HT-29 (cell line): Measurements from ENCODE around the gene JUP. TPM values are rescaled to one million over a fixed set of nuclear protein-coding genes. Genes with fewer than 3 reads are reported as not detected.
"Not testable (repeated sequence)": the region's sequence is repeated elsewhere in the genome, so short reads cannot be mapped to it uniquely, and the experiment has no call there.

Source experiments
- DNase-seq: peaks from one replicate; pipeline ENCODE4 v3.0.0-alpha.2; 2015; ENCODE audit warnings: low spot score
- total RNA-seq: library from RNA; depleted of rRNA; stranded (reverse); fragments of >200 nt; shearing (Covaris generic); gene quantifications from 2 replicates; pipeline ENCODE4 v1.2.3, GENCODE V29; 2014

Gene JUP
- total RNA-seq, 1 experiment from 2014 or later = 498 TPM

GRCh38 chr17:41781404-41782110 lies 5.0 kb downstream of the JUP start:
- DNase-seq = no peak

- no peak for DNase-seq
Observed at GRCh38 chr17:41779954-41780353, 6.6 kb downstream of the JUP start.

DNA sequence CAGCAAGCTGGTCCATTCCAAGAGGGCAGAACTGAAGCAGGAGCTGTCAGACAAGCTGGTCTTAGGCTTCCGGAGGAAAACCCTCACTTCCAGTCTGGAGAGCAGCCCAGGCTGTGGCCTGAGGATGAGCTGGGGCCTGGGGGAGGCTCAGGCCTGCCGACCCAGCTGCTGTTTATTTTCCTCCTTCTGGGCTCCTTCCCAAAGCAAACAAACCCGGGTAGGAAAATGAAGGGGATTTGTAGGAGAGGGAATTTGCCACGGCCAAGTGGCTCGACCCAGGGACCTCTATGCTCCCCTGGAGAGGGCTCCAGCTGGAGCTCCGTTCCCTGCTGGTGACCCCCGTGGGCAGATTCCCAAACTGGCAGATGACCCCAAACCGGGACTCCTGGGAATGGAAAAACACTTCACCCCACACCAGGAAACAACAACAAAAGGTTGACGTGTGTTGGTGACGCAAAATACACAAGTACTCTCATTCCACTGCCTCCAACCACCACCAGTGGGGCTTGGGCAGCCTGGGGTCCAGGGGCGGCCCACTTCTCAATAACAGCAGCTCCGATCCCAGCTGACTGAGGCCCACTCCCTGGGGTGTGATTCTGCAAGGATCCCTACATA lies 8.8 kb downstream of the JUP start:
- DNase-seq = peak; percentile 79

DNA sequence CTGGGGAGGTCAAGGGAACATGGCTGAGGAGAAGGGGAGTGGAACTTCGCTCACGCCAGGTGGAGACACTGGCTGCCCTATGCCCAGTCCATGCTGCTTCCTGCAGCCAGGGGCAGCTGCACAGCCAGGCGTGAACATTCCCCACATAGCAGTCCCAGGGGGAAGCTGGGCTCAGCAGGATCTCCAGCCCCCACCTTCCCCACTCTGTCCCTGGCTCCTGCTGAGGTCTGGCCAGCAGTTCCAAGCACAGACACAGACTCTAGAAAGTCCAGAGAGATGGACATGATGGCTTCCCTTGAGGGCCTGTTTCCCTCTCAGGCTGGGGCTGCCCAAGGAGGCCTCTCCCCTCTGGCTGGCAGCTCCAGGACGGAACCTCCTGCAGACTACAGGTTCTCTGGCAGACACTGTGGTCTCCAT lies 9.3 kb downstream of the JUP start:
- no peak for DNase-seq

GRCh38 chr17:41776262-41776900 lies 10.1 kb downstream of the JUP start:
- not testable (repeated sequence) for DNase-seq

GRCh38 chr17:41775394-41776226 lies 10.9 kb downstream of the JUP start:
- DNase-seq = peak; percentile 66

- peak; percentile 32 for DNase-seq
Observed at GRCh38 chr17:41773731-41774193, 12.7 kb downstream of the JUP start.

DNA sequence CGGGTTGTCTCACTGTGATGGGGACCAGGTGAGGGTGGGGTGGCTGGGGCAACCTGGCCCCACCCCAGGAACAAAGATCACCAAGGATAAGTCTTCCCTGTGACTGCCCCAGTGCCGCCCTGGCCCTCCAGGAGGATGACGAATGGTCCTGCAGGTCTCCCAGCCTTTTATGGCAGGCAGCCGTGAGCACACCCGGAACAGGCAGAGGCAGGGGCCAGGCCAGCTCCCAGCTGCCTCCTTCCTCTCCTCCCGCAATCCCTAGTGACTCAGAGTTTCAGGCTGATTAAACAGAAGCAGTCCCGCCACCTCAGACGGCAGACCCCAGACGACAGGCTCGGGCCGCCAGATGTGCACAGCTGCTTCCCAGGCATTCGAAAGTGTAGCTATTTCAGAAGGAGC lies 13.3 kb downstream of the JUP start:
- peak; percentile 95 for DNase-seq

- peak; percentile 79 for DNase-seq
Observed at GRCh38 chr17:41772586-41773189, 13.8 kb downstream of the JUP start.

DNA sequence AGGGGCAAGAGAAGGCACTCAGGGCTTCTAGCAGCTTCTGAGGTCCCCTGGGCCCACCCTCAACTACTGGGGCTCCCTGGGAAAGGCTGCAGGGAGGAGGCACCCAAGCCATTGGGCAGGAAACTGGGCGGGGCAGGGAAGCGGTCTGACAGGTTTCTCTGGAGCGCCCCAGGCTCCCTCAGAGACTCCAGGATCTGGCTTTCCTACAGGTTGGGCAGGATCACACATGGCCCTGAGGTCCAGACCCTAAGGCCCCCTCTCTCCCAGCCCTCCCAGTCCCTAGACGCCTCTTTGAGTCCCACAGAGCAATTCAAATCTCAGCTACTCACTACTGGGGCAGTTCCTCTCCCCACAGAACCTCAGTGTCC lies 14.3 kb downstream of the JUP start:
- peak; percentile 97 for DNase-seq

DNA sequence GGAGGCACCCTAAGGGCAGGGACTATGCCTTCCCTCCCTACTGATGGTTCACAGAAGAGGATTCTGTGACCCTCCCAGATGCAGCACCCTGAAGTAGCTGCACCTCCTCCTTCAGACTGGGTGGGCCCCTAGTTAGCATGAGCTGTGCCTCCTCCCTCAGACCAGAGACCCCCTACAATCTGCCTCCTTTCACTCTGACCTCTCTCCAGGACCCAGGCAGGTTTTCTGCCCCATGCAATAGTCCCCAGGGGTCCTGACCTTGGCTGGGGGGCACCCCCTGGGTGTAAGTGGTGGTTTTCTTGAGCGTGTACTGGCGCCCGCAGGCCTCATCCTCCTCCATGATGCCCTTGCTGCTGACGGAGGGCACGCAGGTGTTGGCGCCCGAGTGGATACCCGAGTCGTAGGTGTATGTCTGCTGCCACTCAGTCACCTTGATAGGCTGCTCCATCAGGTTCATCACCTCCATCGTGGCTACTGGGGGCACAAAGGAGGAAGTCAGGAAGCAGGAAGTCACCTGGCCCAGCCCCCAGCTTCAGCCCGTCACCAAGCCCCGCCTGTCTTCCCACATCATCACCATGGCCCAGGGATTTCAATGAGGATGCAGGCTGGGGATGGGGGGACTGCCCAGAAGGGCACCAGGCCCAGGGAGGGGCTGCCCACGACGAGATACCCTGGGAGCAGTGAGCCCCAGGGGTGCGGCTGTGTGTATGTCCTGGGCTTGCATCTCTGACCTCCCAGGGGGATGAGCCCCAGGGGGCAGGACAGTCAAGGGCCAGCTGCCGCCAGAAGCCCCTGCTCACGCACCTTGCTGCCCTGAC lies 14.9 kb downstream of the JUP start:
- DNase-seq = peak; percentile 35

DNA sequence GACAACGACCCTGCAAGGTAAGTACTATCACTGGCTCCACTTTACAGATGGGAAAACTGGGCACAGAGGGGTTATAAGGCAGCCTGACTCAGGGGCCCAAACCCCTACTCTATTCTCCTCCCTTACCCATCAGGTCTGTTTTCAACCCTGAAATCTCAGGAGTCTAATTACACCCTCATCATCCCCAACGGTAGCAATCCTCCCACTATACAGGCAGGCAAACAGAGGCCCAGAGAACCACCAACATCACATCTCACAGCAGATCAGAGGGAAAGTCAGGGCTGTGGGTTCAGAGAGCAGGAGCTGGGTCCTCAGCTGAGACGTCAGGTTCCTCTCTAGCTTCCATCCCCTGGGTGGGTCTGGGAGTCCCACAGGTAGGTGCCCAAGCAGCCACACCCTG lies 16.5 kb downstream of the JUP start:
- no peak for DNase-seq

DNA sequence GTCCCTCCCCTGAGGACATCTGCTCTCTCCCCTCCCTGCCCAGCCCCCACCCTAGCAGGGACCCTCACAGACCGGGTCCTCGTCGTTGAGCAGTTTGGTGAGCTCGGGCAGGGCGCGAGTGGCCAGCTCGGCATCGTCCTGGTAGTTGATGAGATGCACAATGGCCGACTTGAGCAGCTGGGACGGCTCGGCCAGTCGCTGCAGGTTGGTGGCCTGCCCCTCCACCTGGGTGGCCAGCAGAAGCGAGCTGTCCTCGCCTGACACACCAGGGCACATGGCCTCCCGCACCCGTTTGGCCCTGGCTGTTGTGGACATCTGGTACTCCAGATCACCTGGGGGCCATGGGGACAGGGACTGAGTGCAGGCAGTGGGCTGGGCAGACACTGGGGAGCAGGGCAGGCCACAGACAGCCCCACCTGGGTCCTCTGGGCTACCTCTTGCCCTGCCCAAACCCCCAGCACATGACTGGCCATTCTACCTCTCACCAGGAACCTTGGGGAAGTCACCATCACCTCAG lies 17.1 kb downstream of the JUP start:
- DNase-seq = no peak

GRCh38 chr17:41768682-41769288 lies 17.7 kb downstream of the JUP start:
- DNase-seq = no peak

- no peak for DNase-seq
Observed at GRCh38 chr17:41767324-41768042, 19.0 kb downstream of the JUP start.

- no peak for DNase-seq
Observed at GRCh38 chr17:41766135-41766534, 20.4 kb downstream of the JUP start.

DNA sequence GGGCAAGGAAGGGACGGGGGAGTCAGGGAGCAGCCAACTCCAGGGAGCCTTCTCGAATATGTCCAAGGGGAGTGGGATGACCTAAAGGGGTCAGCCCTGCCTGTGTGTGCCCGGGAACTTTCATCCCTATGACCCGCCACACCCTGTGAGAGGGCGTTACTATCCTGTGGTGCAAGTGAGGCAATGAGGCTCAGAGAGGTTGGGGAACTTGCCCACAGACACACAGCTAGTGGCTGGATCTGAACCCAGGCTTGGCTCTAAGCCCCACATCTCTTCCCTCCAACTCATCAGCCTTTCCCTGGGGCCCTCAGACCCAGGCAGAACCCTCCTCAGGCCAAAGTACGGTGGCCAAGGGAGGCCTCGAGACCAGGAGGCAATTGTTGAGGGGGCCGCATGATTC lies 23.2 kb downstream of the JUP start:
- DNase-seq = no peak

DNA sequence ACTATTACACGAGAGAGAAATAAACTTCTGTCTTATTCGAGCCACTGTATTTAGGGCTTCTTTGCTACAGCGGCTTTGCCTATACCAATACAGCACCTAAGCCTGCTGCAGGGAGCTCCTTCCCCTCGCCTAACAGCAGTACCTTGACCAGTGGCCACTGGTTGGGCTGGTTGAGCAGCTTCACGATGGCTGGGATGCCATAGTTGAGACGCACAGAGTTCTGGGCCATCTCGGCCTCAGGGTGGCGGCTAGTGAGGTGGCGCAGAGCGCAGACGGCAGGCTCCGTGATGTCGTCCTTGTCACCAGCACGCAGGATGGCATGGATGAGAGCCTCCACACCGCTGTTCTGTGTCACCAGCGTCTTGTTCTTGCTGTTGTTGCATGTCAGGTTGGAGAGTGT lies 23.7 kb downstream of the JUP start:
- no peak for DNase-seq

DNA sequence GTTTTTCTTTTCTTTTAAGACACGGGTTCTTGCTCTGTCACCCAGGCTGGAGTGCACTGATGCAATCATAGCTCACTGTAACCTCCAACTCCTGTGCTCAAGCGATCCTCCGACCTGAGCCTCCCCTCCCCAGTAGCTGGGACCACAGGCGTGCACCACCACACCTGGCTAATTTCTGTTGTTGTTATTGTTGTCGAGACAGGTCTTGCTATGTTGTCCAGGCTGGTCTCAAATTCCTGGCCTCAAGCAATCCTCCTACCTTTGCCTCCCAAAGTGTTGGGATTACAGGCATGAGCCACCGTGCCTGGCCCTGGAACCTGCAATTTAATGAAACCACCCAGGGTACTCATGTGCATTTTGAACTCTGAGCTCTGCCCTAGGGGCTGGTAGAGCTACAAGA lies 24.1 kb downstream of the JUP start:
- no peak for DNase-seq
